Stomach (tissue), 9 donors: ENCODE results near the gene SCFD2. TPM values are rescaled to one million over a fixed set of nuclear protein-coding genes. Genes with fewer than 3 reads are reported as not detected.

Experiments used
- DNase-seq, 2 donors: peaks; one replicate each; pipeline versions ENCODE4 v3.0.0 to v3.0.0-alpha.2; 2013 to 2019
- H3K27ac ChIP-seq, 5 donors: fragments of 200-600 bp in 4 of 5; sonication (generic) in 4 of 5; one replicate each; pipeline ENCODE4 v1.5.1; 2013 to 2019; ENCODE audit warnings: mild to moderate bottlenecking in 1 of 5, moderate library complexity in 1 of 5
- H3K27me3 ChIP-seq, 3 donors: fragments of 200-600 bp; sonication (generic); one replicate each; pipeline ENCODE4 v1.5.1; 2017 to 2019; ENCODE audit warnings: mixed run types in 1 of 3
- H3K36me3 ChIP-seq, 4 donors: fragments of 200-600 bp; sonication (generic); 1 replicate in 3 of 4; 2 replicates in 1 of 4; pipeline ENCODE4 v1.5.1; 2016 to 2019
- H3K4me1 ChIP-seq, 4 donors: fragments of 200-600 bp; sonication (generic); one replicate each; pipeline ENCODE4 v1.5.1; 2016 to 2019
- H3K4me3 ChIP-seq, 4 donors: fragments of 200-600 bp; sonication (generic) in 3 of 4; one replicate each; pipeline ENCODE4 v1.5.1; 2016 to 2019; ENCODE audit warnings: mild to moderate bottlenecking in 1 of 4
- H3K9me3 ChIP-seq, 4 donors: fragments of 200-600 bp; sonication (generic); one replicate each; pipeline ENCODE4 v1.5.1; 2016 to 2019
- CTCF ChIP-seq, 7 experiments: fragments of 450-650 bp in 4 of 7; fragments of 200-600 bp in 3 of 7; sonication (generic) in 3 of 7; IDR thresholded peaks; one replicate each; pipeline ENCODE4 v1.5.1; 2016 to 2019; ENCODE audit warnings: antibody characterized with exemption in 7 of 7, control low read depth in 2 of 7, mild to moderate bottlenecking in 1 of 7
- EP300 ChIP-seq: sonication (generic); formaldehyde crosslinking; IDR thresholded peaks from one replicate; pipeline ENCODE4 v1.6.1; 2017; ENCODE audit warnings: antibody characterized with exemption
- POLR2A ChIP-seq, 4 donors: fragments of 450-650 bp; IDR thresholded peaks; one replicate each; pipeline ENCODE4 v1.6.1; 2016; ENCODE audit warnings: antibody characterized with exemption in 4 of 4, control low read depth in 2 of 4, mild to moderate bottlenecking in 1 of 4, moderate library complexity in 1 of 4
- POLR2AphosphoS5 ChIP-seq, 3 donors: sonication (generic); formaldehyde crosslinking; IDR thresholded peaks; one replicate each; pipeline ENCODE4 v1.6.1; 2016; ENCODE audit warnings: antibody characterized with exemption in 3 of 3
- WGBS, 5 donors: extraction: QIAGEN DNeasy Blood & Tissue Kit in 3 of 5; methylation state at CpG; one replicate each; pipeline versions ENCODE4 v1.1.5 to v1.1.7; 2013 to 2018; 5-methylcytosine and 5-hydroxymethylcytosine counted together
- intact Hi-C: fragments of 100-400 bp; cut with DNase I; formaldehyde crosslinking; loops from one replicate; pipeline ENCODE4 v1.15.1; 2023; ENCODE audit warnings: low total_unique reads
- polyA plus RNA-seq, 3 donors: library from polyadenylated mRNA; stranded (reverse); fragments of 200-250 nt; gene quantifications; one replicate each; pipeline ENCODE4 v1.2.3, GENCODE V29; 2013
- total RNA-seq, 5 donors: library from RNA; depleted of rRNA; stranded (reverse); fragments of >200 nt; gene quantifications; one replicate each; pipeline versions ENCODE4 v1.1.0 to v1.2.3, GENCODE V29; 2014 to 2016
- donor health status: healthy with polysubstance abuse.
- donor health status: Bipolar disorder and iron deficiency.
- donor health status: healthy.

SCFD2 gene
- total and polyA plus RNA-seq, 8 donors = 2.9 to 40.2 (median 11.1) TPM

DNA sequence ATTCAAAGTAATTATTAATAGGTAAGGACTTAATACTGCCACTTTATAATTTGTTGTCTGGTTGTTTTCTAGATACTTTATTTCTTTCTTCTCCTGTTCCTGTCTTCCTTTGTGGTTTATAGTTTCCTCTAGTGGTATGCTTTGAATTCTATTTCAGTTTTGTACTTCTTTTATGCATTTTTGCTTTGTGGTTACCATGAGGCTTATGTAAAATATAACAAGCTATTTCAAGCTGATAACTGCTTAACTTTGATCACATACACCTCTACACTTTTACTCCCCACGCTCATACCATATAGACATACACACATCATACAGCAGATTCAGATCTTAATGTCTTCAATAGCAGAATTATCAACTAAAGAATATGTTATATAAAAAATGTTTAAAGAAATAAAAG is 192.3 kb downstream of the SCFD2 start:
- TF ChIP-seq POLR2A (IDR thresholded peaks at IDR 0.05) (no peak), EP300 (no peak), POLR2AphosphoS5 (IDR thresholded peaks at IDR 0.05) (no peak), CTCF (IDR thresholded peaks at IDR 0.05) (no peak)
- no peak overlapping the region for H3K27ac ChIP-seq
- WGBS, 5 donors = 89 to 98% (median 96%) methylated on average over 1 of the region's 1 CpG
- peaks cover 0 to 11% (median 4%) of the 10 kb centered on the region in 4 donors for H3K9me3 ChIP-seq
- H3K27me3 ChIP-seq = no peaks in the 10 kb centered on the region
- H3K4me3 ChIP-seq = no peak overlapping the region
- no peak for DNase-seq
- H3K36me3 ChIP-seq = no peaks in the 10 kb centered on the region
- intact Hi-C loops = no loop called here
- H3K4me1 ChIP-seq = no peaks in the 10 kb centered on the region

- Histone ChIP-seq H3K27me3 (no peaks in the 10 kb centered on the region), H3K9me3 (no peaks in the 10 kb centered on the region), H3K4me3 (no peak overlapping the region), H3K27ac (no peak overlapping the region), H3K36me3 (no peaks in the 10 kb centered on the region), H3K4me1 (no peaks in the 10 kb centered on the region)
- DNase-seq = no peak
- TF ChIP-seq CTCF (IDR thresholded peaks at IDR 0.05) = no peak
- no peak for TF ChIP-seq POLR2AphosphoS5 (IDR thresholded peaks at IDR 0.05)
- TF ChIP-seq EP300 = no peak
- TF ChIP-seq POLR2A (IDR thresholded peaks at IDR 0.05) = no peak
- intact Hi-C loops = no loop called here
- WGBS, 5 donors = 98 to 99% (median 98%) methylated on average over 3 of the region's 3 CpGs
These were observed 194.1 kb downstream of the SCFD2 start for GRCh38 chr4:53171797-53172196.

GRCh38 chr4:53169695-53170617 is 195.9 kb downstream of the SCFD2 start:
- no peaks in the 10 kb centered on the region for H3K36me3 ChIP-seq
- 83 to 94% (median 91%) methylated on average over 5 of the region's 5 CpGs for WGBS, 5 donors
- H3K27me3 ChIP-seq = no peaks in the 10 kb centered on the region
- no peak overlapping the region for H3K4me3 ChIP-seq
- intact Hi-C loops = no loop called here
- no peak for DNase-seq
- no peaks in the 10 kb centered on the region for H3K9me3 ChIP-seq
- H3K27ac ChIP-seq = no peak overlapping the region
- no peak for TF ChIP-seq CTCF (IDR thresholded peaks at IDR 0.05)
- no peak for TF ChIP-seq POLR2AphosphoS5 (IDR thresholded peaks at IDR 0.05)
- TF ChIP-seq POLR2A (IDR thresholded peaks at IDR 0.05) = no peak
- no peak for TF ChIP-seq EP300
- no peaks in the 10 kb centered on the region for H3K4me1 ChIP-seq

- Histone ChIP-seq H3K9me3 (no peaks in the 10 kb centered on the region), H3K27ac (no peak overlapping the region), H3K4me1 (no peaks in the 10 kb centered on the region), H3K27me3 (no peaks in the 10 kb centered on the region), H3K36me3 (no peaks in the 10 kb centered on the region), H3K4me3 (no peak overlapping the region)
- no peak for DNase-seq
- WGBS, 5 donors = 95 to 100% (median 97%) methylated on average over 1 of the region's 1 CpG
- no peak for TF ChIP-seq CTCF (IDR thresholded peaks at IDR 0.05)
- intact Hi-C loops = no loop called here
These were observed 197.6 kb downstream of the SCFD2 start for GRCh38 chr4:53168228-53168627.
